ENCODE measurements around the gene ANXA6. TPM values are rescaled to one million over a fixed set of nuclear protein-coding genes. Genes with fewer than 3 reads are reported as not detected.

The ANXA6 gene
- total RNA-seq, 4 donors from 2014 or later: 91.6 to 164 (median 142) TPM

- no peak for ATAC-seq
- H3K4me1 ChIP-seq: peaks cover 17 to 30% of the 10 kb centered on the region in 2 donors
- intact Hi-C loops (cut with DNase I; ENCODE audit: low total_unique reads): loop anchor here (10.0 kb wide), 1 partner anchor 379 kb away; no protein-coding TSS in a partner anchor
Observed at GRCh38 chr5:151173711-151174611, 16.4 kb upstream of the ANXA6 start.

DNA sequence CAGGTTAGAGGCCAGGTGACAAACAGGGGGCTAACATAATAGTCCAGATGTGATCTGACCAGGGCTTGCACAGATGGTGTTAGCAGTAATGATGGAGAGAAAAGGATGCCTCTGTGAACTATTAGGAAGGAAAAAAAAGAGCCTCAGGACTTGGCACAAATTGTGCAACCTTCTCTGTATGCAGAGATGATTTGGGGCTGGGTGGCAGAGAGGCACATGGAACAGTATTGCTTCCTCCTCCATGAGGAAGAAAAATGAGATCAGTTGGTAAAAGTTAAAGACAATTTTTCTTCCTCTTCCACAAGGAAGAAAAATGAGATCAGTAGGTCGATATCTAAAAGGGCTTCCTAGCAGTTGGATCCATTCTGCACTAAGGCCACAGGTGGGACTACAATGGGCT, 13.9 kb upstream of the ANXA6 start:
- Histone ChIP-seq H3K27ac (no peak overlapping the region), H3K36me3 (no peaks in the 10 kb centered on the region), H3K4me3 (no peak overlapping the region), H3K9me3 (no peaks in the 10 kb centered on the region), H3K27me3 (no peaks in the 10 kb centered on the region), H3K4me1 (peaks cover 22 to 25% of the 10 kb centered on the region in 2 donors)
- in situ Hi-C loops (cut with MboI; ENCODE audit: low sequenced_read_pairs in 4 of 4): no loop called here
- intact Hi-C loops (cut with DNase I; ENCODE audit: low total_unique reads): loop anchor here (10.0 kb wide), 1 partner anchor 377 kb away; no protein-coding TSS in a partner anchor
- no peak for DNase-seq
- no peak for TF ChIP-seq CTCF (IDR thresholded peaks at IDR 0.05 in 4 of 5, conservative IDR thresholded peaks at IDR 0.05 in 1 of 5)
- TF ChIP-seq POLR2A (IDR thresholded peaks at IDR 0.05): no peak
- no peak for ATAC-seq

More at GRCh38 chr5:151173711-151174611, 16.4 kb upstream of the ANXA6 start:
- H3K9me3 ChIP-seq: no peaks in the 10 kb centered on the region
- H3K27ac ChIP-seq: peak overlapping the region in 1 of 4 donors; percentile 74
- in situ Hi-C loops (cut with MboI; ENCODE audit: low sequenced_read_pairs in 4 of 4): no loop called here
- no peak for DNase-seq
- no peak overlapping the region for H3K4me3 ChIP-seq
- H3K36me3 ChIP-seq: peaks cover 0 to 6% of the 10 kb centered on the region in 2 donors
- TF ChIP-seq CTCF (IDR thresholded peaks at IDR 0.05 in 4 of 5, conservative IDR thresholded peaks at IDR 0.05 in 1 of 5) (no peak), POLR2A (IDR thresholded peaks at IDR 0.05) (no peak)
- no peaks in the 10 kb centered on the region for H3K27me3 ChIP-seq

GRCh38 chr5:151168602-151169344, 11.2 kb upstream of the ANXA6 start:
- in situ Hi-C loops (cut with MboI; ENCODE audit: low sequenced_read_pairs in 4 of 4): no loop called here

GRCh38 chr5:151167022-151167421, 9.4 kb upstream of the ANXA6 start:
- Histone ChIP-seq H3K9me3 (no peaks in the 10 kb centered on the region), H3K4me3 (no peak overlapping the region), H3K4me1 (peaks cover 12 to 21% of the 10 kb centered on the region in 2 donors), H3K36me3 (no peaks in the 10 kb centered on the region), H3K27me3 (no peaks in the 10 kb centered on the region), H3K27ac (no peak overlapping the region)
- TF ChIP-seq POLR2A (IDR thresholded peaks at IDR 0.05): no peak
- no peak for TF ChIP-seq CTCF (IDR thresholded peaks at IDR 0.05 in 4 of 5, conservative IDR thresholded peaks at IDR 0.05 in 1 of 5)
- in situ Hi-C loops (cut with MboI; ENCODE audit: low sequenced_read_pairs in 4 of 4) (no loop called here), intact Hi-C loops (cut with DNase I; ENCODE audit: low total_unique reads) (no loop called here)
- DNase-seq (no peak), ATAC-seq (no peak)

More at GRCh38 chr5:151168602-151169344, 11.2 kb upstream of the ANXA6 start:
- Histone ChIP-seq H3K9me3 (no peaks in the 10 kb centered on the region), H3K4me3 (no peak overlapping the region), H3K36me3 (no peaks in the 10 kb centered on the region), H3K27me3 (no peaks in the 10 kb centered on the region), H3K27ac (no peak overlapping the region), H3K4me1 (peaks cover 14 to 21% of the 10 kb centered on the region in 2 donors)
- DNase-seq: peak in 1 of 2 donors; percentile 8
- TF ChIP-seq POLR2A (IDR thresholded peaks at IDR 0.05) (no peak), CTCF (IDR thresholded peaks at IDR 0.05 in 4 of 5, conservative IDR thresholded peaks at IDR 0.05 in 1 of 5) (no peak)
- intact Hi-C loops (cut with DNase I; ENCODE audit: low total_unique reads): no loop called here
- no peak for ATAC-seq

Measured in gastrocnemius medialis (tissue), 4 donors.